ENCODE data around the gene GLG1.
"Not testable (repeated sequence)": the region's sequence is repeated elsewhere in the genome, so short reads cannot be mapped to it uniquely, and the experiment has no call there.

GLG1 gene

GRCh38 chr16:74450967-74451760 lies 155.8 kb downstream of the GLG1 start:
- DNase-seq (ENCODE audit: low read depth in 1 of 2, low spot score in 1 of 2): no peak

DNA sequence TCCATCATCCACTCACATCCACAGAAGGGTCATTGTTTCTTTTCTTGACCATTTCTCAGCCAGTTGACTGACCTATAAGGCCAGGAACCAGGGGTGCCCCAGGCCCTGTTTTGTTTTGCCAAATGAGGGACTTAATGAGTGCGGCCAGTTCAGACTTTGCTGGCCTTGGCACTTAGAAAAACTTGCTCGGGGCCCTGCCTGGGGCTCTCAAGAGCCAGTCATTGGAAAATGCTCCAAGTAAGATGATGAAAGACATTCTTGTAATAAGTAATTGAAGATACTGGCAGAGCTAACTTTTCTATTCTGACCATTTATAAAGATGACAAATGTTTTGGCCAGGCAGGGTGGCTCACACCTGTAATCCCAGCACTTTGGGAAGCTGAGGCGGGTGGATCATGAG lies 156.7 kb downstream of the GLG1 start:
- no peak for DNase-seq (ENCODE audit: low read depth in 1 of 2, low spot score in 1 of 2)

DNA sequence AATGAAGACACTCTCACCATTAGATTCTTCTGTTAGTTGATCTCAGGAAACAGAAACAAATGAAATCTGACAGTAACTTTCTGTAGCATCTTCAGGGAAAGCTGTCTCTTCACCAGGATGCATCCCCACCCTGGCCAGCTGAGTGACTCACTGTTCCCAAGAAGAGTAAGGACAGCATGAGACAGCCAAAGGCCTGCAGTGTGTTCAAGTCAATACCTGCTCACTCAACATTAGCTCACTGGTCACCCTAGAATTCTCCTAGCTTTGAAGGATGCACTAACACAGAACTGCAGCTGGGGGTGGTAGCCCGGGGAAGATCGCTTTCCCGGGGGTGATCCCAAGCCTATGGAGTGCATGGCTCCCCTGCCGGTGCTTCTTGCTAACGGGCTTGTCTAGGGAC lies 157.4 kb downstream of the GLG1 start:
- DNase-seq (ENCODE audit: low read depth in 1 of 2, low spot score in 1 of 2): no peak

- DNase-seq (ENCODE audit: low read depth in 1 of 2, low spot score in 1 of 2): no peak
These were observed 157.9 kb downstream of the GLG1 start for GRCh38 chr16:74448990-74449389.

GRCh38 chr16:74447578-74447977 lies 159.3 kb downstream of the GLG1 start:
- no peak for DNase-seq (ENCODE audit: low read depth in 1 of 2, low spot score in 1 of 2)

DNA sequence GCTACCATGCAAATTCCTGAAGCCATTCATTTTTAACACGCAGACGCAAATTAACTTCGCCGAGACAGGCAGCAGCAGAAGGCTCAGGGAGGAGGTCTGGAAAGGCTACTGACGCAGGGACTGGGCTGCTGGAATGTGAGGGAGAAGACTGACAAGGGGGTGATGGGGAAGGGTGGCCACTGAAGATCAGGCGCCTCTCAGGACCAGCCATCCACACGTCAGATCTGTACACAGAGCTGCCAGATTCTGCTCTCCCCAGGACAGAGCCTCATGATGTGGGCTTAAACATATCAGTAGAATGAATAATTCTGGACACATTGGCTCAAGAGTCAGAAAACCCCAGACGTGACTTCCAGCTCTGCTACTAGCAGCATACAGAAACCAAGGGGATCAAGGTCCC lies 160.0 kb downstream of the GLG1 start:
- DNase-seq (ENCODE audit: low read depth in 1 of 2, low spot score in 1 of 2): no peak

GRCh38 chr16:74443624-74444346 lies 163.1 kb downstream of the GLG1 start:
- not testable (repeated sequence) for DNase-seq (ENCODE audit: low read depth in 1 of 2, low spot score in 1 of 2)

- DNase-seq (ENCODE audit: low read depth in 1 of 2, low spot score in 1 of 2): no peak
These were observed 167.2 kb downstream of the GLG1 start for GRCh38 chr16:74439685-74440084.

DNA sequence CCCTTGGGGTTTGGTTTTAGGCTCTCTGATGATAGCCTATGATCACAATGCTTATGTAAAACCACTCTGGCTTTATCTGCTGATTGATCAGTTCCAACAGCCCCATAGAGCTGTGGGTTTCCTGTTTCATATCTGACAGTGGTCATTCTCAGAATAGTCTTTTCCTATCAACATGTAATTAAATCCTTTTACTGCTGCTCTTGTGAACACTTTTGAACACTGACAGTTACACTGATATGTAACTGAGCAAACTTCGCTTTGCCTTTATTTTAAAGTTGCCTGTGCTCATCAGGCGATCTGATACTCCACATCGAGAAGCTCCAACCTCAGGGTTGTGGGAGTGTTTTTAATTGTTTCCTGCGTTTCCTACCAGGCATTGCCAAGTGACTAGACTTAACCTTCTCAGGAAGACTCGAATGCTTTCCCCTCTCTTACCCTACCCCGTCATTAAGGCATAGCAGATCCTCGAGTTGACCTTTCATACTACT lies 168.4 kb downstream of the GLG1 start:
- DNase-seq (ENCODE audit: low read depth in 1 of 2, low spot score in 1 of 2): no peak

DNA sequence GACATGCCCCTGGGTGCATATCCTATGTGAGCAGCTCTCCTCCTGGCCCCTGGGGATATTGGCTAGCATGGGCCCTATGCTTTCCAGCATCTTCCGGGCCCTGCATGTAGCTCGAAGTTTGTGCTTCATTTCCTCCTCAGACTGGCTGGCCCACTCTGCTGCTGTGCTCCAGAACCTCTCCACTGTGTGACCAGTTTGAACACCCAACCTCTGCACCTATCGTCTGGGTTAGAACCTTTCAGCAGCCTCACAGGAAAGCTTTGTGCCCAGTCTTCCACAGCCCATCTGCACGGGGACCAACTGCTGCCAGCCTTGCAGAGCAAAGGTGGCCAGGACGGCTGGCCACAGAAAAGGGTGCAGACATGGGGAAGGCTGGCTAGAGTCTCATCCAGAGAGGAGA lies 175.4 kb downstream of the GLG1 start:
- DNase-seq (ENCODE audit: low read depth in 1 of 2, low spot score in 1 of 2): no peak

GRCh38 chr16:74430036-74430712 lies 176.7 kb downstream of the GLG1 start:
- DNase-seq (ENCODE audit: low read depth in 1 of 2, low spot score in 1 of 2): peak; percentile 28 to 30

- not testable (repeated sequence) for DNase-seq (ENCODE audit: low read depth in 1 of 2, low spot score in 1 of 2)
These were observed 178.4 kb downstream of the GLG1 start for GRCh38 chr16:74428493-74428892.

- DNase-seq (ENCODE audit: low read depth in 1 of 2, low spot score in 1 of 2): not testable (repeated sequence)
These were observed 181.2 kb downstream of the GLG1 start for GRCh38 chr16:74425751-74426150.

DNA sequence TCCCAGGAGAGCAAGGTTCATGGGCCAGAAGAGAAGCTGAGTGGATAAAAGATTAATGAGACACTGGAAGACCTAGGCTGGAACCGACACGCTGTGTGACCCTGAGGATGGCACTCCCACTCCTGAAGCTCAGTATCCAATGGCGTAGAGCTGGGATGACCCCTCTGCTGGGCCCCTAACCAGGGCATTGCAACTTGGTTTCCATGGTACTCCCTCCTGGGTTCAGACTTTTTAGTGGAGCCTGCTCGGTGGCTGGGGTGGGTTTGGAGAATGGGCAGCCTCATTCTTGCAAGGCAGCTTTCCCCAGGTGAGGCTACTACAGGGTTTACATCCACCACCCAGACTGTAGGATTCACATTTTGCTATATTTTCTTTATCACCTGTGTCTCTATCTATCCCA lies 183.2 kb downstream of the GLG1 start:
- not testable (repeated sequence) for DNase-seq (ENCODE audit: low read depth in 1 of 2, low spot score in 1 of 2)

DNA sequence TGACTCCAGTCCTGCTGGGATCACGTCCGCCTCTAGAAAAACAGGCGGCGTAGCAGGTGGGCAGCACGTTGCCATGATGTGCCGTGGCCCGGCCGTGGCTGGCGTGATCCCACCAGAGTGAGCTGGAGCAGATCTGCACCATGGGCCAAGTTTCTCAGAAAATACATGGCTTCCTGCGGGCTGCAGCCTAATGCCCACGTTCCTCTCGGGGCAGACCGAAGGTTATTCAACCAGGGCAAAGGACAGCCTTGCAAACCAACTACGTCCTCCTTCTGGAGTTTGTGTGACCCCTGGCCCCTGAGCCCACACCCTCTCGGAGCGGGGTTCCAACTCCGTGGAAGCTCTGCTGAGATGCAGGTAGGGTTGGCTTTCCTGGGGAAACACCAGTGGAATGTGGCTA lies 184.8 kb downstream of the GLG1 start:
- DNase-seq (ENCODE audit: low read depth in 1 of 2, low spot score in 1 of 2): not testable (repeated sequence)

DNA sequence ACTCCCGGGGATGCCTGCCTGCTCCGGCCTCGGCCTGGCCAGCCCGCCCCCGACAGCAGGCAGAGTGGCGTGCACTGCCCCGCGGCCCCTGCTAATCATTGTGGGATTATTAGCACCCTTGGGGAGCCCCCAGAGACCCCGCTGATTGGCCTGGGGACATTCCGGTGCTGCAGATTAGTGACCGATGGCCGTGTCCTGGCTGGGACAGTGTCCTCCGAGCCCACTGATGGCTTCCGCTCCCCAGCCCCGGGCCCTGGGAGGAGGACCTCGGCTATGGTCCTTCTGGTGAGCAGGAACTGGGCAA lies 185.5 kb downstream of the GLG1 start:
- not testable (repeated sequence) for DNase-seq (ENCODE audit: low read depth in 1 of 2, low spot score in 1 of 2)

- not testable (repeated sequence) for DNase-seq (ENCODE audit: low read depth in 1 of 2, low spot score in 1 of 2)
These were observed 186.1 kb downstream of the GLG1 start, which contains the start of gene CLEC18B for GRCh38 chr16:74420612-74421481. CLEC18B (minus strand) TSS chr16:74421478; CDS start chr16:74421270, 208 bp downstream.

DNA sequence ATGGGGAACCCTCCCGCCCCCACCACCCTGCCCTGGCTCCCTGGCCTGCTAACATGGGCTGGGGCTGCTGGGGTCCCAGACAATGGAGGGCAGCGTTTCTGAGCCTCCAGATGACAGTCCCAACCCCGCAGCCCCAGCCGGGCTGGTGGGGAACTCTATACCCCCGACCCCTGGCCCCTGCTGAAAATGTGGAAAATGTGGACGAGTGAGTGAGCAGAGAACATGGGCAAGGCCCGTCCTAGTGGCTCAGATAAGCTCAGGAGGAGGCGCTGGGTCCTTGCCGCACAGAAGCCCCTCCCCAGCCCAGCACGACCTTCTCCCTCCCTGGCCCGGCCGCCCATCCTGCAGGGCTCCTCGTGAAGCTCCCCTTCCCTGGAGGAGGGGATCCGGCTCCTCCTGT lies 187.1 kb downstream of the GLG1 start:
- DNase-seq (ENCODE audit: low read depth in 1 of 2, low spot score in 1 of 2): not testable (repeated sequence)

- not testable (repeated sequence) for DNase-seq (ENCODE audit: low read depth in 1 of 2, low spot score in 1 of 2)
These were observed 189.0 kb downstream of the GLG1 start for GRCh38 chr16:74417897-74418296.

GRCh38 chr16:74413920-74414319 lies 193.0 kb downstream of the GLG1 start:
- not testable (repeated sequence) for DNase-seq (ENCODE audit: low read depth in 1 of 2, low spot score in 1 of 2)

DNA sequence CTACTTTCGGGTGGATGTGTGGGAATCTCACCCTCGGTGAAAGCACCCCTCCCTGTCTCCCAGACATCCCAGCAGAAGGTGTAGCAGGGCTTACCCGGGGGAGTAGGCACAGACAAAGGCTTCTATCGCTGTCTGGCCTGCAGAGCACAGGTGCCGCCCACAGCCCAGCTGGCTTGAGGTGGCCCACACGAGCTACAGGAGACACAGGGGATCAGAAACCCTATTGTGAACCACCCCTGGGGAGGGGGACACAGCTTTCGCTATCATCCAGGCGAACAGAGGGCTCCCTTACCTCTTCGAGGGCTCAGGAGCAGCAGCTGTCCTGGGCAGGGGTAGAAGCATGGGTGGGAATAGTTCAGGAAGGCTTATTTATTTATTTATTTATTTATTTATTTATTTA lies 193.4 kb downstream of the GLG1 start:
- DNase-seq (ENCODE audit: low read depth in 1 of 2, low spot score in 1 of 2): not testable (repeated sequence)
